Measurements from ENCODE around the gene TBX4.

DNA sequence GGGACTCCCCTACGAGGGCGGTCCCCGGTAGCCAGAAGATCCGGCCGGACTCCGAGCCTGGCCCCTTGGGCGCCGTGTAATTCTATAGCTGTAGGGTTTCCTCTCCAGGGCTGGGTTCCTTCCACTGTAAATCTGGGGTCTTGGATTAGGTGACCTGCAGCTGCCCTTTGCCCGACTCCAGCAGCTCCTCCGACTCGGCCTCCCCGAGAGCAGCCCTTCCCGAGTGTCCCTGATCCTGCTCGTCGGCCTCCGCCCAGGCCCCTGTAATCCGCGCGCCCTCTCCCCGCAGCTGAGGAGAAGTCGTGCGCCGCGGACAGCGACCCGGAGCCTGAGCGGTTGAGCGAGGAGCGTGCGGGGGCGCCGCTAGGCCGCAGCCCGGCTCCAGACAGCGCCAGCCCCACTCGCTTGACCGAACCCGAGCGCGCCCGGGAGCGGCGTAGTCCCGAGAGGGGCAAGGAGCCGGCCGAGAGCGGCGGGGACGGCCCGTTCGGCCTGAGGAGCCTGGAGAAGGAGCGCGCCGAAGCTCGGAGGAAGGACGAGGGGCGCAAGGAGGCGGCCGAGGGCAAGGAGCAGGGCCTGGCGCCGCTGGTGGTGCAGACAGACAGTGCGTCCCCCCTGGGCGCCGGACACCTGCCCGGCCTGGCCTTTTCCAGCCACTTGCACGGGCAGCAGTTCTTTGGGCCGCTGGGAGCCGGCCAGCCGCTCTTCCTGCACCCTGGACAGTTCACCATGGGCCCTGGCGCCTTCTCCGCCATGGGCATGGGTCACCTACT is 47.1 kb upstream of the TBX4 start:
- TF ChIP-seq BHLHE40 (IDR thresholded peaks at IDR 0.05; ENCODE audit: borderline replicate concordance) (no peak), L3MBTL2 (conservative IDR thresholded peaks at IDR 0.05) (no peak), HDGF (IDR thresholded peaks at IDR 0.05; ENCODE audit: borderline replicate concordance) (no peak), FOXM1 (IDR thresholded peaks at IDR 0.05; ENCODE audit: borderline replicate concordance) (no peak), ARNT (IDR thresholded peaks at IDR 0.05) (no peak), FOXA1 (IDR thresholded peaks at IDR 0.05) (no peak), LEF1 (IDR thresholded peaks at IDR 0.05; ENCODE audit: borderline replicate concordance) (no peak), ELF4 (IDR thresholded peaks at IDR 0.05) (no peak), NFRKB (IDR thresholded peaks at IDR 0.05) (no peak), ZNF384 (IDR thresholded peaks at IDR 0.05) (no peak)
